Caco-2 (cell line): ENCODE measurements around the gene SLC35F1. TPM values are rescaled to one million over a fixed set of nuclear protein-coding genes. Genes with fewer than 3 reads are reported as not detected.

Experiments
- BruUV-seq: library from RNA; stranded (reverse); fragments of 400-500 nt; replicated peaks from 2 replicates; lab custom pipeline; 2021; lab: Mats Ljungman, UMichigan
- CTCF ChIA-PET: fragments of 300-600 bp; sonication (Branson Sonifier 250); formaldehyde crosslinking; loops from one replicate; lab custom pipeline; 2022; ENCODE audit warnings: antibody characterized with exemption; lab: Charles Lee
- POLR2A ChIA-PET: fragments of 300-600 bp; sonication (Branson Sonifier 250); formaldehyde crosslinking; loops from one replicate; lab custom pipeline; 2022; ENCODE audit warnings: antibody characterized with exemption; lab: Charles Lee
- DNase-seq, 2 experiments: peaks; one replicate each; pipeline versions ENCODE4 v3.0.0 to v3.0.0-alpha.2; 2020 to 2022
- H3K27me3 ChIP-seq: replicated peaks from 2 replicates; pipeline ENCODE4 v1.6.0; 2011; ENCODE audit warnings: low read length; ENCODE audit not compliant: control insufficient read depth, insufficient read depth
- H3K36me3 ChIP-seq: 2 replicates; pipeline ENCODE4 v1.5.1; 2011; ENCODE audit warnings: low read length; ENCODE audit not compliant: control insufficient read depth, insufficient read depth
- H3K4me1 ChIP-seq: fragments of 250-450 bp; sonication (Bioruptor Pico); 2 replicates; pipeline ENCODE4 v1.5.1; 2020; ENCODE audit warnings: mild to moderate bottlenecking
- H3K4me3 ChIP-seq: 2 replicates; pipeline ENCODE4 v1.5.1; 2011; ENCODE audit warnings: low read depth, mild to moderate bottlenecking, control low read depth, low read length
- H3K9me3 ChIP-seq: fragments of 250-450 bp; sonication (Bioruptor Pico); 2 replicates; pipeline ENCODE4 v1.5.1; 2020; ENCODE audit warnings: mild to moderate bottlenecking, moderate library complexity
- H3K27ac Mint-ChIP-seq: one replicate; pipeline ENCODE4 v1.8.0; 2022; ENCODE audit warnings: mixed read lengths; ENCODE audit not compliant: unreplicated experiment
- H3K27me3 Mint-ChIP-seq: one replicate; pipeline ENCODE4 v1.8.0; 2022; ENCODE audit warnings: mixed read lengths; ENCODE audit not compliant: insufficient read depth, unreplicated experiment
- H3K36me3 Mint-ChIP-seq: one replicate; pipeline ENCODE4 v1.8.0; 2022; ENCODE audit warnings: mild to moderate bottlenecking, mixed read lengths; ENCODE audit not compliant: insufficient read depth, unreplicated experiment
- H3K4me1 Mint-ChIP-seq: one replicate; pipeline ENCODE4 v1.8.0; 2022; ENCODE audit warnings: low read depth, mixed read lengths; ENCODE audit not compliant: unreplicated experiment
- H3K4me3 Mint-ChIP-seq: one replicate; pipeline ENCODE4 v1.8.0; 2022; ENCODE audit warnings: mild to moderate bottlenecking, moderate library complexity, mixed read lengths; ENCODE audit not compliant: unreplicated experiment
- H3K9me3 Mint-ChIP-seq: one replicate; pipeline ENCODE4 v1.8.0; 2022; ENCODE audit warnings: mixed read lengths; ENCODE audit not compliant: unreplicated experiment
- CTCF ChIP-seq, 2 experiments: fragments of 200-600 bp in 1 of 2; IDR thresholded peaks; 1 replicate in 1 of 2; 2 replicates in 1 of 2; pipeline versions ENCODE4 v1.5.1 to v1.8.0; 2011 to 2022; ENCODE audit warnings: antibody characterized with exemption in 1 of 2, control low read depth in 1 of 2, inconsistent platforms in 1 of 2, low read depth in 1 of 2, low read length in 1 of 2, mild to moderate bottlenecking in 1 of 2, moderate library complexity in 1 of 2; ENCODE audit not compliant: insufficient read depth in 1 of 2, severe bottlenecking in 1 of 2, unreplicated experiment in 1 of 2
- intact Hi-C: fragments of 100-400 bp; cut with micrococcal nuclease; formaldehyde crosslinking; loops from one replicate; pipeline ENCODE4 v1.10.0; 2022; ENCODE audit not compliant: unreplicated experiment
- total RNA-seq: library from RNA; stranded (reverse); gene quantifications from 2 replicates; pipeline ENCODE4 v1.2.3, GENCODE V29; 2022

SLC35F1 gene
- total RNA-seq, 1 experiment from 2014 or later: not detected

GRCh38 chr6:118281291-118281690, 374.2 kb downstream of the SLC35F1 start:
- CTCF ChIA-PET: no interaction called here
- no TSS peak for BruUV-seq

DNA sequence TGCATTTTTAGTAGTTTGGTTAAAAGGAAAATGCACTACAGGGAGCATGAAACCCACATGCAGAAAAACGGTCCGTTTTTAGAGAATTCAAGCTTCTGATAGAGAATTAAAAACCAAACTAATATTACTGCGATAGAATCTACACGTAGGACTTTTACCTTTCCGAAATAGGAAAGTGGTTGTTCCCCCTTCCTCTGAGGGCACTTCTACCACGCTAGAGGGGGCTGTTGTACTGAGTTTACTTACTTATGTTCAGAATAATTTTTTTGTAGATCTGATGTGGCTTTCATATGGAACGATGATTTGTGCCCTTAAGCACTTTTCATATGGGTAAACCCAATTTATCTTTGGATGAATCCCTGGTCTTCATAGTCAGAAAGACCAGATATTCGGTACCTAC, 376.7 kb downstream of the SLC35F1 start:
- peaks cover 9% of the 10 kb centered on the region for H3K4me1 Mint-ChIP-seq
- peak; percentile 33 to 39 for DNase-seq
- intact Hi-C loops: loop anchor here (1.0 to 2.0 kb wide), 3 partner anchors 226 to 335 kb away; no protein-coding TSS in a partner anchor
- POLR2A ChIA-PET: no interaction called here
- Histone ChIP-seq H3K4me3 (no peak overlapping the region), H3K9me3 (no peaks in the 10 kb centered on the region), H3K4me1 (peaks cover 6% of the 10 kb centered on the region; the same call in 1 of the 2 replicates), H3K27me3 (no peaks in the 10 kb centered on the region), H3K36me3 (no peaks in the 10 kb centered on the region)
- no peaks in the 10 kb centered on the region for H3K9me3 Mint-ChIP-seq
- BruUV-seq: no TSS peak
- no peaks in the 10 kb centered on the region for H3K36me3 Mint-ChIP-seq
- H3K4me3 Mint-ChIP-seq: no peak overlapping the region
- H3K27ac Mint-ChIP-seq: no peak overlapping the region
- H3K27me3 Mint-ChIP-seq: peaks cover 6% of the 10 kb centered on the region
- CTCF ChIA-PET: no interaction called here
- peak; percentile 40 to 63 for TF ChIP-seq CTCF (IDR thresholded peaks at IDR 0.05; ENCODE audit: insufficient read depth in 1 of 2, low read depth in 1 of 2, low read length in 1 of 2, severe bottlenecking in 1 of 2, unreplicated experiment in 1 of 2)

More at GRCh38 chr6:118281291-118281690, 374.2 kb downstream of the SLC35F1 start:
- POLR2A ChIA-PET: no interaction called here
- no peak overlapping the region for H3K4me3 ChIP-seq
- no peaks in the 10 kb centered on the region for H3K27me3 ChIP-seq
- H3K36me3 ChIP-seq: no peaks in the 10 kb centered on the region
- no peaks in the 10 kb centered on the region for H3K9me3 ChIP-seq
- no peak overlapping the region for H3K27ac Mint-ChIP-seq
- TF ChIP-seq CTCF (IDR thresholded peaks at IDR 0.05; ENCODE audit: insufficient read depth in 1 of 2, low read depth in 1 of 2, low read length in 1 of 2, severe bottlenecking in 1 of 2, unreplicated experiment in 1 of 2): no peak
- H3K4me3 Mint-ChIP-seq: no peak overlapping the region
- H3K4me1 Mint-ChIP-seq: peaks cover 8% of the 10 kb centered on the region
- no peaks in the 10 kb centered on the region for H3K9me3 Mint-ChIP-seq
- H3K27me3 Mint-ChIP-seq: peaks cover 9% of the 10 kb centered on the region
- intact Hi-C loops: no loop called here
- H3K4me1 ChIP-seq: peaks cover 6% of the 10 kb centered on the region; the same call in 1 of the 2 replicates
- DNase-seq: no peak
- no peaks in the 10 kb centered on the region for H3K36me3 Mint-ChIP-seq

DNA sequence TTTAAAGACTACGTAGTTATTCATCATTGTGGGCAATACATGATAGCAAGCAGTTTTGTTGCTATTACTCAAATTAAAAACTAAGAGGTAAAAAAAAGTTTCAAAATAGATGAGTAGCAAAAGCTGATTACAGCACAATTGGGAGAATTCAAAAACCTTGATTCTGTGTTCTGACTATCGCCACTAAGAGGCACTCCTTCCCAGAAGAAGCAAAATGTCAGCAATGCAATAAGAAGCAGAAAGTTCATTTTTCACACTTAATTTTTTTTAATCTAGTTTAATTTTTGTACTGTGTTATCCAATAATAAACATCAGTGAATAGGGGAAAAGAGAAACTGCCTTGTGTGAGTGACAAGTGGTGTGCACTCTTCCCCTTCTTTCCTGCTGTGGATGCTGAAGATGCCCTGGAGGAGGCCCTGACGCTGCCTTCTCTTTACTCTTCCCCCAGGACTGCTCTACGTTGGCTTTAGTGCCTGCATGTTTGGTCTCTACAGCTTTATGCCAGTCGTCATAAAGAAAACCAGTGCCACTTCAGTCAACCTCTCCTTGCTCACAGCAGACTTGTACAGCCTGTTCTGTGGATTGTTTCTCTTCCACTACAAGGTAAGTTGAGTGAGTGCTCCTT, 377.8 kb downstream of the SLC35F1 start:
- H3K36me3 ChIP-seq: no peaks in the 10 kb centered on the region
- no peak for DNase-seq
- no peak overlapping the region for H3K4me3 ChIP-seq
- H3K27me3 ChIP-seq: no peaks in the 10 kb centered on the region
- intact Hi-C loops: loop anchor here (1.0 kb wide), 2 partner anchors 224 to 266 kb away; no protein-coding TSS in a partner anchor
- Mint-ChIP-seq H3K4me1 (peaks cover 9% of the 10 kb centered on the region), H3K27me3 (peaks cover 6% of the 10 kb centered on the region), H3K27ac (no peak overlapping the region), H3K4me3 (no peak overlapping the region), H3K9me3 (no peaks in the 10 kb centered on the region), H3K36me3 (no peaks in the 10 kb centered on the region)
- H3K9me3 ChIP-seq: no peaks in the 10 kb centered on the region
- CTCF ChIA-PET: no interaction called here
- no peak for TF ChIP-seq CTCF (IDR thresholded peaks at IDR 0.05; ENCODE audit: insufficient read depth in 1 of 2, low read depth in 1 of 2, low read length in 1 of 2, severe bottlenecking in 1 of 2, unreplicated experiment in 1 of 2)
- BruUV-seq: no TSS peak
- H3K4me1 ChIP-seq: peaks cover 6% of the 10 kb centered on the region; the same call in 1 of the 2 replicates
- POLR2A ChIA-PET: no interaction called here
